OCI-LY3 (cell line): ENCODE results near the gene AMBRA1.

ENCODE experiments used
- H2AFZ ChIP-seq: fragments of 200-600, 300-600 bp; shearing (Covaris generic); 2 replicates; pipeline ENCODE4 v1.6.0; 2014; ENCODE audit warnings: antibody characterized with exemption, low read depth, low read length
- H3K27ac ChIP-seq: fragments of 200-600, 300-600 bp; sonication (generic); 2 replicates; pipeline ENCODE4 v1.5.1; 2014; ENCODE audit warnings: mild to moderate bottlenecking, low read length, moderate library complexity, mixed read lengths
- H3K27me3 ChIP-seq: fragments of 200-600, 300-600 bp; sonication (generic); 2 replicates; pipeline ENCODE4 v1.6.1; 2014; ENCODE audit warnings: low read depth, low read length, mixed read lengths
- H3K36me3 ChIP-seq: fragments of 200-600, 300-600 bp; sonication (generic); replicated peaks from 2 replicates; pipeline ENCODE3; 2014; ENCODE audit warnings: low read depth, low read length, mixed read lengths
- H3K4me1 ChIP-seq: fragments of 300-600, 200-600 bp; sonication (generic); 2 replicates; pipeline ENCODE4 v1.6.1; 2014; ENCODE audit warnings: low read length, mixed read lengths
- H3K4me2 ChIP-seq: fragments of 200-600, 300-600 bp; sonication (generic); 2 replicates; pipeline ENCODE4 v1.6.1; 2014; ENCODE audit warnings: low read length, mixed read lengths
- H3K4me3 ChIP-seq: fragments of 300-600, 200-600 bp; sonication (generic); 2 replicates; pipeline ENCODE4 v1.5.1; 2014; ENCODE audit warnings: antibody characterized with exemption, mild to moderate bottlenecking, low read length, moderate library complexity
- H3K79me2 ChIP-seq: fragments of 300-600, 200-600 bp; shearing (Covaris generic); 2 replicates; pipeline ENCODE4 v1.6.1; 2014; ENCODE audit warnings: mild to moderate bottlenecking, low read length, mixed read lengths
- H3K9ac ChIP-seq: fragments of 300-600, 200-600 bp; shearing (Covaris generic); 2 replicates; pipeline ENCODE4 v1.6.0; 2014; ENCODE audit warnings: mild to moderate bottlenecking, low read length, moderate library complexity
- H3K9me3 ChIP-seq: fragments of 200-600, 300-600 bp; shearing (Covaris generic); 2 replicates; pipeline ENCODE4 v1.6.1; 2014; ENCODE audit warnings: low read length, mixed read lengths; ENCODE audit not compliant: insufficient read depth
- H4K20me1 ChIP-seq: fragments of 200-600, 300-600 bp; sonication (generic); 2 replicates; pipeline ENCODE4 v1.6.1; 2016; ENCODE audit warnings: low read length, mixed read lengths; ENCODE audit not compliant: insufficient read depth
- CTCF ChIP-seq: fragments of 200-600, 300-600 bp; sonication (generic); IDR thresholded peaks from 2 replicates; pipeline ENCODE4 v1.5.1; 2014; ENCODE audit warnings: antibody characterized with exemption, low read length, low read depth
- EZH2phosphoT487 ChIP-seq: fragments of 200-600 bp; shearing (Covaris generic); IDR thresholded peaks from 2 replicates; pipeline ENCODE4 v1.6.1; 2018; ENCODE audit warnings: antibody characterized with exemption, mixed run types, low read depth

The AMBRA1 gene

DNA sequence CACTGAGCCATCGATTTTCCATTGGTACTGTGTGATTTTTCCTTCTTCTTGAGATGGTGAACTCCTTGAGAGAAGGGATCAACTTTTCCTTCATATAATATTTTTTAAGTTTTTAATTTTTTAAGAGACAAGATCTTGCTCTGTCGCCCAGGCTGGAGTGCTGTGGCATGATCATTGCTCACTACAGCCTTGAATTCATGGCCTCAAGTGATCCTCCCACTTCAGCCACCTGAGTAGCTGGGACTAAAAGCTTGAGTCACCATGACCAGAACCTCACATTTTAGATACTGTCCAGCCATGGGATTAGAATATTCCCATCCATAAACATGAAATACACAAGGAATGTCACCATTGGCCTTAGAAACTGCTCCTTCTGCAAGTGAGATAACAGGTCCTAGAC, 135.3 kb downstream of the AMBRA1 start:
- TF ChIP-seq CTCF, result no peak
- TF ChIP-seq EZH2phosphoT487, result no peak
- no peaks in the 10 kb centered on the region for H3K79me2 ChIP-seq
- H2AFZ ChIP-seq, result no peak overlapping the region
- H3K36me3 ChIP-seq, result no peaks in the 10 kb centered on the region
- H3K9me3 ChIP-seq, result no peaks in the 10 kb centered on the region
- H3K27me3 ChIP-seq, result no peaks in the 10 kb centered on the region
- no peak overlapping the region for H3K27ac ChIP-seq
- peaks cover 3% of the 10 kb centered on the region; the same call in 1 of the 2 replicates for H4K20me1 ChIP-seq
- H3K4me1 ChIP-seq, result peaks cover 6% of the 10 kb centered on the region
- no peak overlapping the region for H3K4me3 ChIP-seq
- H3K4me2 ChIP-seq, result no peak overlapping the region
- no peak overlapping the region for H3K9ac ChIP-seq

DNA sequence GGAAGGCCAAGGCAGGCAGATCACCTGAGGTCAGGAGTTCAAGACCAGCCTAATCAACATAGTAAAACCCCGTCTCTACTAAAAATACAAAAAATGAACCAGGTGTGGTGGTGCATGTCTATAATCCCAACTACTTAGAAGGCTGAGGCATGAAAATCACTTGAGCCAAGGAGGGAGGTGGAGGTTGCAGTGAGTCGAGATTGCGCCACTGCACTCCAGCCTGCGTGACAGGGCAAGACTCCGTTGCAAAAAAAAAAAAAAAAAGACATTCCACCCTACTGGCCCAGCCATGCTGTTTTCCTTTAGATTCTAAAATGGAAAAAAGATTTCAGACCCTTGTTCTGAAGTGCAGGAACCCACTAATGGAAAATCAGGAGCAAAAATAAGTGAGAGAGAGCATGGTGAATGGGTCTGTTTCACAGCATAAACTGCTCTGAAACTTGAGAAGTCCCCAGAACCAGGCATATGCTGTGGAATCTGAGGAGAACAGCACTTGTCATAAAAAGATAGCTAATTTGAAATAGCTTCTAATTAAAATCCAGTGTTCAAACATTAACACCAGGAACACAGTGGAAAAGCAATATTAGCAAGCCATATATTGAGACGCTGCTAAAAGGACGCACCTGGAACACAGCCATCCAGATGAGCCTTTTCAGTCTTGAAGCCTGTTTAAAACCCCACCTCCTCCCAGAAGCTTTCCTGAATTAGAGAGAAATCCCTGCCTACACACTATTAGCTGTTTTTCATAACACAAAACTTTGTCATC, 136.0 kb downstream of the AMBRA1 start:
- Histone ChIP-seq H3K27me3 (no peaks in the 10 kb centered on the region), H3K9ac (no peak overlapping the region), H3K79me2 (no peaks in the 10 kb centered on the region), H3K4me2 (no peak overlapping the region), H3K36me3 (no peaks in the 10 kb centered on the region), H3K4me1 (peaks cover 6% of the 10 kb centered on the region), H2AFZ (no peak overlapping the region), H3K27ac (no peak overlapping the region), H3K4me3 (no peak overlapping the region), H3K9me3 (no peaks in the 10 kb centered on the region), H4K20me1 (peaks cover 3% of the 10 kb centered on the region; the same call in 1 of the 2 replicates)
- TF ChIP-seq EZH2phosphoT487 (no peak), CTCF (no peak)

GRCh38 chr11:46457021-46457420, 136.8 kb downstream of the AMBRA1 start:
- no peak for TF ChIP-seq EZH2phosphoT487
- no peak for TF ChIP-seq CTCF
- Histone ChIP-seq H2AFZ (no peak overlapping the region), H3K4me1 (peaks cover 10% of the 10 kb centered on the region), H3K27me3 (no peaks in the 10 kb centered on the region), H3K27ac (no peak overlapping the region), H3K36me3 (no peaks in the 10 kb centered on the region), H3K4me3 (no peak overlapping the region), H3K4me2 (no peak overlapping the region), H3K79me2 (no peaks in the 10 kb centered on the region), H4K20me1 (no peaks in the 10 kb centered on the region), H3K9me3 (no peaks in the 10 kb centered on the region), H3K9ac (no peak overlapping the region)

DNA sequence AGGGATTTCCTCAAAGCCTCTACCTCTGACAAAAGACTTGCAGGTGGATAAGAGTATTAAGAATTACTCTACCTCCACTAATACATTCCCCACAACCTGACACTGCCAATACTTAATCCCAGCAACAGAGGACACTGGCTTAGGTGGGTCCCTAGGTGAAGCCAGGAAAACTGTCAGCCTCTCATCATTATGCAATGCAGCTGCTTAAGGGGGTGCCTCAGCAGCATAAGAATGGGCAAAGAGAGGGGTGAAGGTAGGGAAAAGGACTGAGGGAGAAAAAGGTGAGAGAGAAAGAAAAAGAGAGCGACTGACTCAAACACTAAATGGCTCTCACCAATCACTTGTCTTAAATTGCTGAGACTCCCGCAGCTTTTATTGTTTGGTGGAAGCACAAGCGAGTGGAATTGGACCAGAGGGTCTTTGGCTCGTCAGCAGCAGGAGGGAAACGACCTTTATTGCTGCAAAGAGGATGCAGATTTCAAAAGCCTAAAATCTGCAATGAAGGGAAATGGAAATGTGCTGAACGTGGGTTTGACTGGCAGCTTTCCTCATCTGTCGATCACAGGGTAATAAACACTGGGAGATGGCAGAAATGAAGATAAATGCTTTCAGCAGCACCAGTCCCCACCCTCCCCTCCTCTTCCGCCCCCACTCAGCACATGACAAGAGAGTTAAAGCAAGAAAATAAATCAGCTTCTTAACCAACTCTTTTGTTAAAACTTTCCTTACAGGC, 137.4 kb downstream of the AMBRA1 start:
- no peak for TF ChIP-seq EZH2phosphoT487
- no peak for TF ChIP-seq CTCF
- Histone ChIP-seq H3K36me3 (no peaks in the 10 kb centered on the region), H4K20me1 (no peaks in the 10 kb centered on the region), H3K79me2 (no peaks in the 10 kb centered on the region), H3K9ac (no peak overlapping the region), H3K4me3 (no peak overlapping the region), H3K27me3 (no peaks in the 10 kb centered on the region), H3K9me3 (no peaks in the 10 kb centered on the region), H2AFZ (no peak overlapping the region), H3K27ac (no peak overlapping the region), H3K4me1 (peaks cover 16% of the 10 kb centered on the region), H3K4me2 (no peak overlapping the region)
